Calu3 (cell line): ENCODE data around the gene PPP1CA. TPM values are rescaled to one million over a fixed set of nuclear protein-coding genes. Genes with fewer than 3 reads are reported as not detected.
"Not testable (repeated sequence)": the region's sequence is repeated elsewhere in the genome, so short reads cannot be mapped to it uniquely, and the experiment has no call there.

ENCODE experiments used
- BruUV-seq: library from RNA; stranded (reverse); fragments of 400-500 nt; replicated peaks from 2 replicates; lab custom pipeline; 2021; lab: Mats Ljungman, UMichigan
- CTCF ChIA-PET: fragments of 300-600 bp; sonication (Branson Sonifier 250); formaldehyde crosslinking; loops from one replicate; lab custom pipeline; 2022; ENCODE audit warnings: antibody characterized with exemption; lab: Charles Lee
- DNase-seq: peaks from one replicate; pipeline ENCODE4 v3.0.0; 2022
- H3K27ac Mint-ChIP-seq: one replicate; pipeline ENCODE4 v1.8.0; 2022; ENCODE audit warnings: mixed read lengths; ENCODE audit not compliant: unreplicated experiment
- H3K27me3 Mint-ChIP-seq: one replicate; pipeline ENCODE4 v1.8.0; 2022; ENCODE audit warnings: mixed read lengths; ENCODE audit not compliant: unreplicated experiment
- H3K36me3 Mint-ChIP-seq: one replicate; pipeline ENCODE4 v1.8.0; 2022; ENCODE audit warnings: mild to moderate bottlenecking, moderate library complexity, mixed read lengths; ENCODE audit not compliant: insufficient read depth, unreplicated experiment
- H3K4me1 Mint-ChIP-seq: one replicate; pipeline ENCODE4 v1.8.0; 2022; ENCODE audit warnings: mild to moderate bottlenecking, low read depth, mixed read lengths; ENCODE audit not compliant: unreplicated experiment
- H3K4me3 Mint-ChIP-seq: one replicate; pipeline ENCODE4 v1.8.0; 2022; ENCODE audit warnings: mild to moderate bottlenecking, low read depth, moderate library complexity, mixed read lengths; ENCODE audit not compliant: unreplicated experiment
- H3K9me3 Mint-ChIP-seq: one replicate; pipeline ENCODE4 v1.8.0; 2022; ENCODE audit warnings: low read depth, mixed read lengths; ENCODE audit not compliant: unreplicated experiment
- intact Hi-C: fragments of 100-400 bp; cut with micrococcal nuclease; formaldehyde crosslinking; loops from one replicate; pipeline ENCODE4 v1.10.0; 2022; ENCODE audit not compliant: unreplicated experiment
- total RNA-seq: library from RNA; stranded (reverse); gene quantifications from 2 replicates; pipeline ENCODE4 v1.2.3, GENCODE V29; 2022
- TF ChIP-seq, protein P1 (sequence below): fragments of 200-600 bp; IDR thresholded peaks from one replicate; pipeline ENCODE4 v1.8.0; 2022; ENCODE audit warnings: antibody characterized with exemption; ENCODE audit not compliant: unreplicated experiment

PPP1CA gene
- total RNA-seq, 1 experiment from 2014 or later, result 180 TPM

DNA sequence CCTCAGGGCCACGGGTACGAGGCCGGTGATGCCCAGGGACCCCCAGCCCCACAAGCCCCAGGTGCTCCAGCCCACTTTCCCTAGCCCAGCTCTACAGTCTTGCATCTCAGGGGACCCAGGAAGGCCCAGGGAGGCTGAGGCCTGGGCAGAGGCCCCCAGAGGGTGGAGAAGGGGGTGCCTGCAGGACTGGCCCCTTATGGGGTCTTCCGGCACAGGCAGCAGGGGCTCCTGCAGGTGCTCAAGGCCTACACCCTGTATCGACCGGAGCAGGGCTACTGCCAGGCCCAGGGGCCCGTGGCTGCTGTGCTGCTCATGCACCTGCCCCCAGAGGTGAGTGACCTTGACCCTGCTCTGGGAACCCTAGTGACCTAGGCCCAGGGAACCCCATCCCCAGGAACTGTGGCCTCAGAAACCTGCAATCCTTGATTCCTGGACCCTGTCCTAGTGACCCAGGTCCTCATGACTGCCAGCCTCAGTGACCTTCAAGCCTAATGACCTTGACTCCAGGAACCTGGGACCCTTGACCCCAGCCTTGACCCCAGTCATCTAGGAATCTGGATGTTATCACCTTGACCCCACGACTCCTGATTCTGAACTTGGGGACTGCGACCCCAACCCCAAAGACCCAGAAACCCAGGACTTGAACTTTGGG is 4.2 kb upstream of the PPP1CA start:
- H3K4me1 Mint-ChIP-seq, result no peaks in the 10 kb centered on the region
- CTCF ChIA-PET, result no interaction called here
- no peaks in the 10 kb centered on the region for H3K9me3 Mint-ChIP-seq
- TF ChIP-seq, protein P1, sequence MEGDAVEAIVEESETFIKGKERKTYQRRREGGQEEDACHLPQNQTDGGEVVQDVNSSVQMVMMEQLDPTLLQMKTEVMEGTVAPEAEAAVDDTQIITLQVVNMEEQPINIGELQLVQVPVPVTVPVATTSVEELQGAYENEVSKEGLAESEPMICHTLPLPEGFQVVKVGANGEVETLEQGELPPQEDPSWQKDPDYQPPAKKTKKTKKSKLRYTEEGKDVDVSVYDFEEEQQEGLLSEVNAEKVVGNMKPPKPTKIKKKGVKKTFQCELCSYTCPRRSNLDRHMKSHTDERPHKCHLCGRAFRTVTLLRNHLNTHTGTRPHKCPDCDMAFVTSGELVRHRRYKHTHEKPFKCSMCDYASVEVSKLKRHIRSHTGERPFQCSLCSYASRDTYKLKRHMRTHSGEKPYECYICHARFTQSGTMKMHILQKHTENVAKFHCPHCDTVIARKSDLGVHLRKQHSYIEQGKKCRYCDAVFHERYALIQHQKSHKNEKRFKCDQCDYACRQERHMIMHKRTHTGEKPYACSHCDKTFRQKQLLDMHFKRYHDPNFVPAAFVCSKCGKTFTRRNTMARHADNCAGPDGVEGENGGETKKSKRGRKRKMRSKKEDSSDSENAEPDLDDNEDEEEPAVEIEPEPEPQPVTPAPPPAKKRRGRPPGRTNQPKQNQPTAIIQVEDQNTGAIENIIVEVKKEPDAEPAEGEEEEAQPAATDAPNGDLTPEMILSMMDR, result no peak
- no peak overlapping the region for H3K27ac Mint-ChIP-seq
- no peak for DNase-seq
- intact Hi-C loops, result no loop called here
- no TSS peak for BruUV-seq
- peaks cover 7% of the 10 kb centered on the region for H3K27me3 Mint-ChIP-seq
- H3K36me3 Mint-ChIP-seq, result peaks cover 13% of the 10 kb centered on the region
- no peak overlapping the region for H3K4me3 Mint-ChIP-seq

DNA sequence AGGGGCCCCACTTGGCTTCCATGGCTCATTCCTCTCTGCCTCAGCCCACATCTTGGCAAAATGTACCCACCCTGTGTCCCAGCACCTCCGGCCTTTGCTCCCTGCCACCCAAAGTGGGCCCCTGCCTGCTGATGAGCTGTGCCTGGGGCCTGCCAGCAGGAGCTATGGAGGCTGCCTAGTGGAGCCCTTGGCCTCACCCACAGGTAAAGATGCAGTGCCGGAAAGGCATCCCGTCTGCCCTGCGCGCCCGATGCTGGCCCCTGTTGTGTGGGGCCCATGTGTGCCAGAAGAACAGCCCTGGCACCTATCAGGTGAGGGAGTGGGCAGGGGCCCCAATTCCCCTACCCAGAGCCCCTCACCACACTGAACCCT is 3.5 kb upstream of the PPP1CA start:
- no peak for DNase-seq
- TF ChIP-seq, protein P1, result no peak
- CTCF ChIA-PET, result no interaction called here
- no peak overlapping the region for H3K27ac Mint-ChIP-seq
- H3K36me3 Mint-ChIP-seq, result peaks cover 19% of the 10 kb centered on the region
- no peaks in the 10 kb centered on the region for H3K4me1 Mint-ChIP-seq
- no peak overlapping the region for H3K4me3 Mint-ChIP-seq
- peaks cover under 1% of the 10 kb centered on the region for H3K27me3 Mint-ChIP-seq
- intact Hi-C loops, result no loop called here
- BruUV-seq, result no TSS peak
- H3K9me3 Mint-ChIP-seq, result no peaks in the 10 kb centered on the region

DNA sequence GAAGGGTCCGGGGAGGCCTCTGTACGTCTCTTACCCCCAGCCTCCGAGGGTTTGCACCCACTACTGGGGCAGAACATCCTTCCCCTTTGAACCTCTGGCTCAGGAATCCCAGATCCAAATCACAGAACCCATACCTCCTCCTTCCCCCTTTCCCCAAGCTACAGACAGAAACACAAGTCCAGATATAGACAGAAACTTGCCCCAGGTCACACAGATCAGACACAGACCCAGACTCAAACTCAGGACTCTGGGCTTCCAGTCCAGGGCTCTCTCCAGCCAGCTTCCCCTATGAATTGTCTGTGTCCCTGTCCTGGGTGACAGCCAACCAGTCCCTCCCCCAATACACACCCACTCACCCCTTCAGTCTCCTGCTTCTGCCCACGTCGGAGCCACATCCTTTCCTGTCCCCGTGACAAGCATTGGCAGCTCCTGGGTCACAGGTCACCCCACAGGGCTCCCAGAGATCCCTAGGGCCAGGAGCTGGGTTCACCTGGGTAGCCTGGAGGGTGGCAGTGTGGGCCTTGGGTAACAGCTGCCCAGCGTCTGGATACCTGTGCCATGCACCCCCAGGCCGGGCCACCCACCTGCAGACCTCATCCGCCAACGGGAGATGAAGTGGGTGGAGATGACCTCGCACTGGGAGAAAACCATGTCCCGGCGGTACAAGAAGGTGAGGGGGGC is 3.0 kb upstream of the PPP1CA start:
- no peak overlapping the region for H3K4me3 Mint-ChIP-seq
- BruUV-seq, result no TSS peak
- TF ChIP-seq, protein P1, result no peak
- DNase-seq, result no peak
- intact Hi-C loops, result no loop called here
- H3K27me3 Mint-ChIP-seq, result no peaks in the 10 kb centered on the region
- H3K9me3 Mint-ChIP-seq, result no peaks in the 10 kb centered on the region
- CTCF ChIA-PET, result no interaction called here
- no peak overlapping the region for H3K27ac Mint-ChIP-seq
- H3K36me3 Mint-ChIP-seq, result peaks cover 20% of the 10 kb centered on the region
- no peaks in the 10 kb centered on the region for H3K4me1 Mint-ChIP-seq

DNA sequence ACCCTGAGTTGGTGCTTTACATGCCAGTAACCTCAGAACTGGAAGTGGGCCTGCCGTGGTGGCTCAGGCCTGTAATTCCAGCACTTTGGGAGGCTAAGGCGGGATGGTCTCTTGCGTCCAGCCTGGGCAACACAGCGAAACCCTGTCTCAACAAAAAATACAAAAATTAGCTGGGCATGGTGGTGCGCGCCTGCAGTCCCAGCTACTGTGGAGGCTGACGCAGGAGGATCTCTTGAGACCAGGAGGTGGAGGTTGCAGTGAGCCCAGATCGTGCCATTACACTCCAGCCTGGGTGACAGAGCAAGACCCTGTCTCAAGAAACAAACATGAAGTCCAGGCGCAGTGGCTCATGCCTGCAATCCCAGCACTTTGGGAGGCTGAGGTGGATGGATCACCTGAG is 1.4 kb upstream of the PPP1CA start:
- DNase-seq, H3K4me1 Mint-ChIP-seq, H3K4me3 Mint-ChIP-seq, H3K27me3 Mint-ChIP-seq, BruUV-seq, CTCF ChIA-PET, H3K9me3 Mint-ChIP-seq, H3K27ac Mint-ChIP-seq, intact Hi-C loops: not testable (repeated sequence)
- peaks cover 33% of the 10 kb centered on the region for H3K36me3 Mint-ChIP-seq

DNA sequence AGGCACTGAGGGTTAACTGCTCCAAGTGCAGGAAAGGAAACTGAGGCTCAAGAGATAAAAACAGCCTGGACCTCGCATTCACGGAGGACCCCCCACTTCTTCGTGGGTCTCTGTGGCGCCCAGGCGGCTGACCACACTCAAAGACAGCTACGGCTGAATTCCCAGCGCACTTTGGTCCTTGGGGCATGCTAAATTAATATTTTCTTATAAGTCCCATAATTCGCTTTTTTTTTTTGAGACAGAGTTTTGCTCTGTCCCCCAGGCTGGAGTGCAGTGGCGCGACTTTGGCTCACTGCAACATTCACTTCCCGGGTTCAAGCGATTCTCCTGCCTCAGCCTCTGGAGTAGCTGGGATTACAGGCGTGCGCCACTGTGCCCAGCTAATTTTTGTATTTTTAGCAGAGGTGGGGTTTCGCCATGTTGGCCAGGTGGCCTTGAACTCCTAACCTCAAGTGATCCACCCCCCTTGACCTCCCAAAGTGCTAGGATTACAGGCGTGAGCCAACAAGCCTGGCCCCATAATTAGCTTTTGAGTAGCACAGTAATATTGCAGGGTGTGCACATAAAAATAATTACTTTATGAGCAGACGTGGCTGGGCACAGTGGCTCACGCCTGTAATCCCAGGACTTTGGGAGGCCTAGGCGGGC is 658 bp upstream of the PPP1CA start:
- intact Hi-C loops, H3K4me1 Mint-ChIP-seq, H3K9me3 Mint-ChIP-seq, H3K27ac Mint-ChIP-seq, DNase-seq, H3K27me3 Mint-ChIP-seq, BruUV-seq, H3K4me3 Mint-ChIP-seq: not testable (repeated sequence)
- CTCF ChIA-PET, result interaction anchor here (1.0 to 2.1 kb wide), 12 partner anchors 13 to 227 kb away, joined by 3 to 12 read pairs (median 4); partner anchors contain the start of genes AIP, PITPNM1 and POLD4
- peaks cover 40% of the 10 kb centered on the region for H3K36me3 Mint-ChIP-seq
